ENCODE measurements around the gene CAPN11.
A peak's percentile ranks its signal among the peaks of the same experiment; 100 is the strongest.
"Not testable (repeated sequence)": the region's sequence is repeated elsewhere in the genome, so short reads cannot be mapped to it uniquely, and the experiment has no call there.

The CAPN11 gene

DNA sequence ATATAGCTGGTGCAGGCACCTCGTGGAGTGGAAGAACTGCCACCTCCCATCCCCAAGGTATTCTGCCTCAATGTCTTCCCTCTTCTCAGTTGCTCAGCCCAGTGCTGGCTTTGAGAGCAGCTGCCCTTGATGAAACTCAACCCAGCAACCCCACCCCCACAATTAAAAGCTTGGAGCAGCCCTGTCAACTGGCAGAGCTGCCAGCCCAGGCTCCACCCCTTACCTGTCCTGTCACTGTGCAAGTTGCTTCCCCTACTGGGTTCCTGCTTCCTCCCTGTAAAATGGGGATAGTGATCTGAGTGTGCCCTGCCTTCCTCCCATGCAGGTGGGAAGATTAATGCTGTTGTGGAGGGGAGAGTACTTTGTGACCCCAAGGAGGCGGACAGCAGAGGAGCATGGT is 26.7 kb upstream of the CAPN11 start:
- no peak for DNase-seq (ENCODE audit: low read depth, low spot score)

DNA sequence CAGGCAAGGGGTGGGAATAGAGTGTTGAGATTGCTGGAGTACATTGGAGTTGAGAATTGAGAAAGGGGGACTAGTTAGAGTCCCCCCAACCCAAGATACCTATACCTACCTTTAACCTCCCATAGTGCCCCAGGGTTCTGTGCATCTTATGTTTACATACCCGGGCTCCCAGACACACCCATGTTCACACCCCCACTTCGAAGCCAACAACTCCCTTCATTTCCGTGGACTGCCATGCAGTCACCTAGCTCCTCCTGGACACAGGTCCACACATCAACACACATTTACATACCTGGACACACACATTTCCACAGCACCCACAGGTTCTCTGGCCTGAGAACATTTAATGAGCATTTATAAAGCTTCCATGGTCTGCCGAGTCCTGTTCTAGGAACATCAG is 26.1 kb upstream of the CAPN11 start:
- no peak for DNase-seq (ENCODE audit: low read depth, low spot score)

DNA sequence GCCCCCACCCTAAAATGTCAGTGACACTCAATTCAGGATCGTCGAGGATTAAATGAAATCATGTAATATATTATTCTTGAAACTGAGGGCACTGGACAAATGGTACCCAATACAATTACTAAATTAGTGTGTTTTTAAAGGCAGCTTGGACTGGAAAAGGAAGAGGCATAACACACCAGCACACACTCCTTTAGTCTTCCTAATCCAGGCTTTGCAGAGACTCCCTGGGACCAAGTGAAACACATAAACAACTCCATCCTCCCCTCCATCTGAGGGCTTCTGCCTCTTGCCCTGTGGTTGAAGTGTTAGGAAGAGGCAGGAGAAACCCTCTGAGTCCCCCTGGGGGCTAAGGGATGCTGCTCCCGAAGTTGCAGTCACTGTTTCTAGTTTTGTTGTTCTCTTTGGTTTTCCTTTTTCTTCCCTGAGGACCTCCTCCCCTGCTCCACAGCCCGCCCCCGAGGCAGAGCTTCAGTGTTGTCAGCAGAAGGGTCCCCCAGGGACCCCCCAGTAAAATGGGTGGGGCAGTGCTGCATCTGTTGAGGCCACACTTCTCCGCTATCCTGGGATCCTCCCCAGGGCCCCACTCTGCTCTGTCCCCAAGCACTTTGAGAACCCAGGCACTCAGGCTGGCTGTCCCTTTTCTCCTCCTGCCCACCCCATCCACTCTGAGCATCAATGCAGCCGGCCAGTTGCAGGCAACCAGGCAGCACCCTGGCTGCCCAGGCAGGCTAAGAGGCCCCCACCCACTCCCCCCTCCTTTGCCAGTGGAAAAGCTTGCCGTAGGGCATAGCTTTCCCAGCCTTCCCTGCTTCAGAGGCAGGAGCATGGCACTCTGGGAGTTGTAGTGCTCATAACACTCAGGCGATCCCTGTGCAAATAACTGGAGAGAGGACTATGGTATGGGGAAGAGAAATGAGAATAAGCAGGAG is 25.4 kb upstream of the CAPN11 start:
- no peak for DNase-seq (ENCODE audit: low read depth, low spot score)

DNA sequence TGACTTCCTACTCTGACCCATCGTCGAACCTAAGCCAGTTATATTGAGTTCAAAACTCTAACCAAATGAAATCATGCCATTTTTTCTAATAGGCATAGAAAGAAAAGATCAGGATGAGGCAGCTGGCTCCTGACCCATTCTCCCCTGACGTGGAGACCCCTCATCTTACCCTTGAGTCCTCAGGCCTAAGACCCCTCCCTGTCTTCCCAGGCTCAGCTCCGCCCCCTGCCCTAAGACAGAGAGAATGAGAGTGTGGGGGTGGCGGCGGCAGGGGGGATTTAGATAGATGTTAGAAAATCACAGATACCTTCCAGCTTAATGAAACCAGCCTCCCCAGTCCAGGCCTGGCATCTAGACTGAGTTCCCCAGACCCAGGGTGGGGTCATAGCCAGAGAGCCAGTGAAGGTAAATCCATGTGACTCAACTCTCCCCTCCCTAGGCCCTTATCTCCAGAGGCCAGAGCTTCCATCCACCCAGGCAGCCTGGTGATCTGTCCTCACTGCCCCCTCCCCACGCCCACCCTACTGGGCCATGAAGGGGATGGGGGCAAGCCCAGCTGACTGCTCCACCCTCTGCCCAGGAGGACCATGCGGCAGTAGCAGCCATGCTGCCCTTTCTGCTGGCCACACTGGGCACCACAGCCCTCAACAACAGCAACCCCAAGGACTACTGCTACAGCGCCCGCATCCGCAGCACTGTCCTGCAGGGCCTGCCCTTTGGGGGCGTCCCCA is 24.5 kb upstream of the CAPN11 start:
- no peak for DNase-seq (ENCODE audit: low read depth, low spot score)

DNA sequence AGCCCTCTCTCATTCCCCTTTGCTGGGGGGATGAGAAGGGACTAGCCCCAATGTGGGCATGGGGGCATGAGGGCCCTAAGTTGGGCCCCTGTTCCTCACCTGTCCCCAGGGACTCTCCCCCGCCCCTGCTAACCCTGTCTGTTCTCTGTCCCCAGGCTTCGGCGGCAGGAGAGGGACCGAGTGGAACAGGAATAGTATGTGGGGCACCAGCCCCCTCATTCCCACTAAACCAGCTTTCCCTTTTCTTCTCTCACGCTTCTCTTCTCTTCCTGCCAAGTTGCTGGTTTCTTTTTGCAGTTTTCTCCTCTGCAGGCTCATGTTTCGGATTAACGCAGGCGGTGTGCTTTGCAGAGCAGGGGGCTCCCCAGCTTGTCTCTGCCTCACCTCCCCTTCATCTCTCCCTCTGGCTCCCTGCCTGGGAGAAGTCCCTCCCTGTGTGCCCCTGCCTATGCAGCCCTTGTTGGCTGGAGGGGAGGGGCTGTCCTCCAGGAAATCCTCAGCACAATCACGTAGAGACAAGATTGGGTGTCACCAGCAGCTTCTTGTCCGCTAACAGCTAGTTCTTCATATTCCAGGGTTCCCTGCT is 23.4 kb upstream of the CAPN11 start:
- no peak for DNase-seq (ENCODE audit: low read depth, low spot score)

DNA sequence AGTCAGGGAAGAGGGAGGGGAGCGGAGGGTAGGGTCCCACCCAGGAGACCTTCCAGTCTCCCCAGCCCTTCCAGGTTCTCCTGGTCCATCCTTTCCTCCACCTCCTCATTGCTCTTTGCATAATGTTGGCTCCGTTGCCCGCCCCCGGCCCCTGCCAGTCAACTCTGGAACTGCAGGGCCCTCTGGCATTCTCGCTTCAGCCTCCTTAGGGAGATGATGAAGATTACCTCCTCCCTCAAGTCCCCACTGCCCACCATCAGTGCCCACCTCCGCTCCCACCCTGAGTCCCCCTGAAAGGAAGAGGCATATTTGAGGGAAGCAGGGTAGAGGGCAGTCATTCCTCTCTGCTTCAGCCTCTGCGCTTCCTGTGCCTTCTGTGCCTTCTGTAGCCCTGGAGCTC is 22.7 kb upstream of the CAPN11 start:
- DNase-seq (ENCODE audit: low read depth, low spot score): no peak

DNA sequence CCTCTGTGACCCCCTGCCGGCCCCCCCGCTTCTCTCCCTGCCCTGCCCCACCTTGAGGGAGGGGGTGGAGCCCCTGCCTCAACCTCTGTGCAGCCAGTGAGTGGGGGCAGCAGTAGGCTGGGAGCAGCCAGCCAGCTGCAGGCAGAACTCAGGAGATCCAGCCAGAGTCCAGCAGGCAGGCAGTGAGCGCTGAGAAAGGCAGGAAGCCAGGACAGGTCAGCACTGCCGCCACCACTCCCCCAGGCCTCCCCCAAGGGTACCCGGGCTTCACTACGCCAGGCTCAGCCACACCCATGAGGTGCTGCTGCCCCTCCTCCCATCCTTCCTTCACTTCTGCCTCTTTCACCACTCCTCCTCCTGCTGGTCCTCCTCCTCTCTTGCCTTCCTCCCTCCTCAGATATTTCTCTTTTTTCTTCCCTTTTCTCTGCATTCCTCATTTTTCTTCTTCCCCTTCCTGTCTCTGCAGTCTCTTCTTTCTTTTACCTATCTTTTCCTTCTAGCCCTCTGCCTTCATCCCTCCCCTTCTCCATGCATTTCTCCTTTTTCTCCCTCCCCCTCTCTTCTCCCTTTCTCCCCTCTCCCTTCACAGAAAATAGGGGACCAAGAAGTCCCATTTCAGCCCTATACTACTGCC is 19.8 kb upstream of the CAPN11 start:
- DNase-seq (ENCODE audit: low read depth, low spot score): no peak

DNA sequence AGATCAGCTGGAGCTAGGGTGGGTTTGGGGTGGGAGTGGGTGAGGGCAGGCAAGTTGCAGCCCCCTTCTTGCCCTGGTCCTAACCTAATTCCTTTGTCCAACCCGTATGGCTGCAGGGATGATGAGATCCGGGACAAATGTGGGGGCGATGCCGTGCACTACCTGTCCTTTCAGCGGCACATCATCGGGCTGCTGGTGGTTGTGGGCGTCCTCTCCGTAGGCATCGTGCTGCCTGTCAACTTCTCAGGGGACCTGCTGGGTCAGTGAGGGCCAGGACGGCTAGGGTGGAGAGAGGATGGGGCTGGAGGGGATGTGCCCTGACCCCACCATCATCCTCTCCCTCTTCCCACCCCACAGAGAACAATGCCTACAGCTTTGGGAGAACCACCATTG is 19.3 kb upstream of the CAPN11 start:
- DNase-seq (ENCODE audit: low read depth, low spot score): no peak

DNA sequence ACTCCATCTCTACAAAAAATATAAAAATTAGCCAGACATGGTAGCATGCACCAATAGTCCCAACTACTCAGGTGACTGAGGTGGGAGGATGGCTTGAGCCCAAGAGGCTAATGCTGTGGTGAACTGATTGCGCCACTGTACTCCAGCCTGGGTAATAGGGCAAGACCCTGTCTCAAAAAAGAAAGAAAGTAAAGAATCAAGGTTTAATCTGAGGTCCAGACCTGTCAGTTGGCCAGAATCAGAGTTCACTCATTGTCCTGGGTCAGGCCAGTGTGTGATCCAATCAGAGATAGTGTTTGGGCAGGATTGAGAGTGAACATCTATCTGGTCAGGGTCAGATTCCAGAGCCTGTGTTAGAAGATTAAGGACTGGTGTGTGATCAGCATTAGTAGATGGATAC is 15.8 kb upstream of the CAPN11 start:
- no peak for DNase-seq (ENCODE audit: low read depth, low spot score)

DNA sequence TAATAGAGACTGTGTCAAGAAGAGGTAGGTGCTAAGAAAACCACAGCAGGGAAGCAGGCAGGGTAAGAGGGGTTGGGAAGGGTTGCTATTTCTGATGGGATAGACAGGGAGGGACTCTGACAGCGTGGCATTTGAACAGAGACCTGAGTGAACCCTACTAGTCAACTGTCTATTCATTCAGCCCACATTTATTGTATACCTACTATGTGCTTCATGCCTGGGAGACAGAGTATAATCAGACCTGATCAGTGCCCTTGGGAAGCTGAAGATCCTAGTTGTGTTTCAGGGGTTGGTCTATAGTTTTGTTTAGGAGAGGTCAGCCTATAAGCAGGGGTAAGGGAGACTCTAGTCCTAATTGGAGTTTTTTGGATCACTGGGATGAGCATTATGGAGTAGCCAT is 14.9 kb upstream of the CAPN11 start:
- no peak for DNase-seq (ENCODE audit: low read depth, low spot score)

DNA sequence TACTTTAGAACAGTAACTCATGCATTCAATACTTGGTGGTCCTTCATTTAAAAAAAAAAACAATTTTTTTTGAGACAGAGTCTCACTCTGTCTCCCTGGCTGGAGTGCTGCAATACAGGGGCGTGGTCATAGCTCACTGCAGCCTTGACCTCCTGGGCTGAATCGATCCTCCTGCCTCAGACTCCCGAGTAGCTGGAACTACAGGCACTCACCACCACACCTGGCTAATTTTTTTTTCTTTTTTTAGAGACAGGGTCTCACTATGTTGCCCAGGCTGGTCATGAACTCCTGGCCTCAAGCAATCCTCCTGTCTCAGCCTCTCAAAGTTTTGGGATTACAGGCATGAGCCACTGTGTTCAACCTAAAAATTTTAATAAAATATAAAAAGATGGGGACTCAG is 14.1 kb upstream of the CAPN11 start:
- not testable (repeated sequence) for DNase-seq (ENCODE audit: low read depth, low spot score)

DNA sequence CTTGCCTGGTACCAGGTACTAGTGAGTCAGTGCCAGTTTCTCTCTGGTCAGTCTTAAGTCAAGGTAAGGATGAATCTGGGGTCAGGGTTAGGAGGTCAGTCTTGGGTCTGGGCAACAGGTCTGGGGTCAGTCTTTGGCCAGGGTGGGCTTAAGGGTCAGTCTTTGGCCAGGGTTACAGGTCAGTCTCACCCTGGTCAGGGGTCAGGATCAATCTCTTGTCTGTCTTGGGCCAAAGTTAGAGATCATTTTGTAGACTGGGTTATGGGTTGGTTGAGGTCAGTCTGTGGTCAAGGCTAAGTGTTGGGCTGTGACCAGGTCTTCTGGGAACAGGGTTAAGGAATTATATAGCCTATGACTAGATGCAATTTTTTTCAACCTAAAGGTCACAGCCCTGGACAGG is 12.8 kb upstream of the CAPN11 start:
- no peak for DNase-seq (ENCODE audit: low read depth, low spot score)

DNA sequence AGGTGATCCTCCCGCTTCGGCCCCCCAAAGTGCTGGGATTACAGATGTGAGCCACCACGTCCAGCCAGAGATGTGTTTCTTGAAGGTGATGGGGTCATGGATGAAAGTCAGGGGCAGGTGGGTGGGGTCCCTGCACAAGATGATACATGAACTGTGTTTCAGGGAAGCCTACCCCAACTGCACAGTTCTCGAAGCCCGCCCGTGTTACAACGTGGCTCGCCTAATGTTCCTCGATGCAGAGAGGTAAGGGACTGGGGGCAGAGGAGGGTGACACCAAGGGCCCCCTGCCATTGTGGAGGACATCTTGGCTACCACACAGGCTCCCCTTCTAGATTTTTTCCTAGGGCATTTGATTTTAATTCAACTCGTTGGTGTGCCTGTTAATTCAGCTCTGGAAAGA is 11.9 kb upstream of the CAPN11 start:
- DNase-seq (ENCODE audit: low read depth, low spot score): no peak

DNA sequence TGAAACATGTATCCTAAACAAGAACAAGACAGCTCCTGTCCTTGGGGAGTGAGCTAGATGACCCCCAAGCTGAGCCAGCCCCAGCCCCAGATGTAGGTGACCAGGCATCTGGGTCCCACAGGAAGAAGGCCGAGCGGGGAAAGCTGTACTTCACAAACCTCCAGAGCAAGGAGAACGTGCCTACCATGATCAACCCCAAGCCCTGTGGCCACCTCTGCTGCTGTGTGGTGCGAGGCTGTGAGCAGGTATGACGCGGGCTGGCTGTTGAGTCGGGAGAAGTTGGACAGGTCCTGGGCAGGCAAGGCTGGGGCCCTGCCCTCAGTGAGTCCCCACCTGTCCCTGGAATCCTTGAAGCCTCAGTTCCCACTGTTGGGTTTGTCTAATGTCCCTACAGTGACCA is 11.4 kb upstream of the CAPN11 start:
- DNase-seq (ENCODE audit: low read depth, low spot score): no peak

DNA sequence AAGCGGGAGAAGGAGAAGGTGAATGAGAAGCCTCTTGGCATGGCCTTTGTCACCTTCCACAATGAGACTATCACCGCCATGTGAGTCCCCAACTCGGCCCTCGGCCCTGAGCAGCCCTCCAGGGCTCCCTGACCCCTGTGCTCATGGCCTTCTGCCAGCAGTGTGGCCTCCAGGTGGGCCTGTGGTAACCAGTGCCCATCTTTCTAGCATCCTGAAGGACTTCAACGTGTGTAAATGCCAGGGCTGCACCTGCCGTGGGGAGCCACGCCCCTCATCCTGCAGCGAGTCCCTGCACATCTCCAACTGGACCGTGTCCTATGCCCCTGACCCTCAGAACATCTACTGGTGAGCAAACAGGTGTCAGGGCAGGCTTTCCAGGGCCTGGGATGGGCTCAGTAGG is 10.3 kb upstream of the CAPN11 start:
- no peak for DNase-seq (ENCODE audit: low read depth, low spot score)

DNA sequence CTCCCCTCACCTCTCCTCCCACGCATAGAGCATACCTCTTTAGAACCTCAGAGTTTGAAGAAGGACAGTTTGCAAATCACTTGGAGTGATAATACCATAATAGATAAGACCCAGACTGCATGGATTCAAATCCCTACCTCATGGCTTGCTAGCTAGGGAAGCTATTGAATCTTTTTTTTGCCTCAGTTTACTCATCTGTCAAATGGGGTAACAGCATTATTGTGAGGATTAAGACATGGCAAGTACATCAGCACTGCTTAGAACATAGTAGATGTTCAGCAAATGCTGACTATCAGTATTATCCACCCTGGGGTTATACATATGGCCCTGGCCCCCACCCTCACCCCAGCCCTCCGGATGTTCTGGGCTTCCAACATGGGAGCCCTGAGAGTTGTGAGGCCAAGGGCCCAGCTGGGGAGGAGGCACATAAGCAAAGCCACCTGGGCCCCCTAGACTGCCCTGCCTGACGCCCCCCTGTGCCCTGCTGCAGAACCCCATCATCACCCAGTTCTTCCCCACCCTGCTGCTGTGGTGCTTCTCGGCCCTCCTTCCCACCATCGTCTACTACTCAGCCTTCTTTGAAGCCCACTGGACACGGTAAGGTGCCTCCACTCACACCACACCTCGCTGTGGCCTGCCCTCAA is 9.1 kb upstream of the CAPN11 start:
- no peak for DNase-seq (ENCODE audit: low read depth, low spot score)

DNA sequence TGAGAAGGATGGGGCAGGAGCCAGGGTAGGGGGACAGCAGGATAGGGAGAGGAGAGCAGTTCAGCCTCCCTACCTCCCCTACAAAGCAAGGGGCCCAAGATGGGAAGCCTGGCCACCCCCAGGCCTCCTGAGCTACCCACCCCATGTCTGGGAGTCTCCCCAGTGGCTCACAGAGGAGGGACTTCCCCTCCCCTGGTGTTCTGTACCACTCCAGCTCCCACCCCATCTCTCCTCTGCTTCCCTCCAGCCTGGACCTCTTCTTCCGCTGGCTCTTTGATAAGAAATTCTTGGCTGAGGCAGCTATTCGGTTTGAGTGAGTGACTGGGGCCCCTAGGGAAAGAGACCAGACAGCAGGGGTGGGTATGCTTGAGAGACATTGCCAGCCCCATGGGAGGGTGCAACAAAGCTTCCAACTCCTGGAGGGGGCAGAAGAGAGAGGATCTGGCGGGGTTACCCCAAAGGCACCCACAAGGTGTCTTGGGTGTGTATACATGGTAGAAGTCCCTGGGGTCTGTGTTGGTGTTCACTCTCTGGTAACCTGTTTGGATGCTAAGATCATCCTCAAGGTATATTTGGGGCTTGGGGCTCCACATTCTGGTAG is 8.2 kb upstream of the CAPN11 start:
- no peak for DNase-seq (ENCODE audit: low read depth, low spot score)

DNA sequence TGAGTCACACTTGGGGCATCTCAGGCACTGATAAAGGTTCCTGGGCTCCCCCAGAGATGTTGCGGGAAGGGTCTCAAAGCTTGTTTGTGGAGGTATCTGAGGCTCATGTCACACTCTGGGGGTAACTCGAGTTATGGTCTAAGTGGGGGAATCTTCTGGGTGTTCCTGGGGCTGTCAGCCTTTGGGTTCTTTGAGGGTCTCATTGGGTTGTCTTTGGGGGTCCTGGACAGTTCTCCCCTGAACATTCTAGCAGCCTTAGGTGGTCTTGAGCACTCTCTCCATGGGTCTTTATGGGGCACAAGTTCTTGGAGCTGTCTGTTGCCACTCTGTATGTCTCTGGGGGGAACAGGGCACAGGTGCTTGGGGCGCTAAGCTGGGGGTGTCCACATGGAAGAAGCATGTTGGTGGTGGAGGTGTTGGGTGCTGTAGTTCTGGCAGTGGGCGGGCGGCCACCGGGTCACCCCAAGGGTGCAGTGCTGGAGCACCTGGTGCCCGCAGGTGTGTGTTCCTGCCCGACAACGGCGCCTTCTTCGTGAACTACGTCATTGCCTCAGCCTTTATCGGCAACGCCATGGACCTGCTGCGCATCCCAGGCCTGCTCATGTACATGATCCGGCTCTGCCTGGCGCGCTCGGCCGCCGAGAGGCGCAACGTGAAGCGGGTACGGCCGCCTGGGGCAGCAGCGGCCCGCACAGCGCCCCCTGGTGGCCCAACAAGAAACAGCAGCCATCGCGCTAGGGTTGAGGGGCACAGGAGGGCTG is 7.1 kb upstream of the CAPN11 start:
- peak; percentile 21 for DNase-seq (ENCODE audit: low read depth, low spot score)

DNA sequence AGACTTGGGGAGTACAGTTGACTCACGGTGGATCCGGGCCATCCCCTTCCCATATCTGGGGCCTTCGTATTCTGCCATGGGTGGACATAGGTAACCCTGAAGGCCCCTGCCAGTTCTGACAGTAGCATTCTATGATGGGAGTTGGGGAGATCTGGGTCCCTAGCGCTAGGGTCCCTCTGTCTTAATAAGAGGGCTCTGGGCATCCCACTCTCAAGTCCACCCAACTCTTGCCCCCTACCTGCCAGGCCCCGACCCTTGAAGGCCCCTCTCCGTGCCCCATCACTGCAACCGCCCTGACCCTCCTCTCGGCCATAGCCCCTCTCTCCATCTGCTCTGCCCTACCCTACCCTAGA is 6.5 kb upstream of the CAPN11 start:
- DNase-seq (ENCODE audit: low read depth, low spot score): no peak

DNA sequence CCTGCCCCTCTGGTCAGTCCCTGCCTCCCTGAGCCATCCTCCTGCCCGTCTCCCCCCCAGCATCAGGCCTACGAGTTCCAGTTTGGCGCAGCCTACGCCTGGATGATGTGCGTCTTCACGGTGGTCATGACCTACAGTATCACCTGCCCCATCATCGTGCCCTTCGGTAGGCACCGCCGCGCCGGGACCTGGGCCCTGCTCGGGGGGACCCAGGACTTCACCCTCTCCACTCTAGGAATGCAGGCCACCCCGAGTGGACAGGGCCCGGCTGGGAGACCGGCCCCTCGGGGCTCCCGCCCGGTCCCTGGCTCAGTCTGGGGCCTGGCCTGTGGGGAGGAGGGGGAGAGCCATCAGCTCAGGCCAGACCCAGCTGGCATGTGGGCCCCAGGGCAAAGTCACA is 6.1 kb upstream of the CAPN11 start:
- no peak for DNase-seq (ENCODE audit: low read depth, low spot score)

DNA sequence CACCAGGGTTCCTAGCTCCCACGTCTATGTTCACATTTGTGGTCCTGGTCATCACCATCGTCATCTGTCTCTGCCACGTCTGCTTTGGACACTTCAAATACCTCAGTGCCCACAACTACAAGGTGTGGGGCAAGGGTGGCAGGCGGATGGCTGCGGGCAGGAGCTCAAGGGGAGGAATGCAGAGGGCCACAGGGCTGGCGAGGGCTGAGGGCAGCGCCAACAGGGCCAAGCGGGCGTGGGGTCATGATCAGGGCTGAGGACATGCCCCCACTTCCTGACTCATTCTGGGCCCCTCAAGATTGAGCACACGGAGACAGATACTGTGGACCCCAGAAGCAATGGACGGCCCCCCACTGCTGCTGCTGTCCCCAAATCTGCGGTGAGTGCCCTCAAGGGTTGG is 4.6 kb upstream of the CAPN11 start:
- DNase-seq (ENCODE audit: low read depth, low spot score): no peak

Data from smooth muscle cell of the brain vasculature (primary cell).